Loucy (cell line): ENCODE measurements around the gene ZNF268.

ENCODE experiments used
- H2AFZ ChIP-seq: fragments of 200-600 bp; sonication (generic); 2 replicates; pipeline ENCODE4 v1.6.0; 2016; ENCODE audit warnings: antibody characterized with exemption, mild to moderate bottlenecking, low read length, moderate library complexity
- H3F3A ChIP-seq: fragments of 200-600 bp; 2 replicates; pipeline ENCODE4 v1.6.0; 2016; ENCODE audit warnings: antibody characterized with exemption, low read depth, mild to moderate bottlenecking
- H3K27me3 ChIP-seq: fragments of 200-600 bp; sonication (generic); 2 replicates; pipeline ENCODE4 v1.6.1; 2014; ENCODE audit warnings: low read length, mild to moderate bottlenecking; ENCODE audit not compliant: insufficient read depth, poor library complexity, severe bottlenecking
- H3K36me3 ChIP-seq: fragments of 200-600 bp; sonication (generic); 2 replicates; pipeline ENCODE4 v1.6.1; 2016; ENCODE audit warnings: low read length; ENCODE audit not compliant: insufficient read depth
- H3K4me1 ChIP-seq: fragments of 200-600 bp; sonication (generic); 2 replicates; pipeline ENCODE4 v1.5.1; 2014; ENCODE audit warnings: low read length, mild to moderate bottlenecking; ENCODE audit not compliant: insufficient read depth, poor library complexity, severe bottlenecking
- H3K4me2 ChIP-seq: fragments of 200-600 bp; sonication (generic); 2 replicates; pipeline ENCODE4 v1.6.0; 2014; ENCODE audit warnings: antibody characterized with exemption, low read length, low read depth, mild to moderate bottlenecking; ENCODE audit not compliant: poor library complexity, severe bottlenecking
- H3K4me3 ChIP-seq: fragments of 200-600 bp; sonication (generic); 2 replicates; pipeline ENCODE4 v1.5.1; 2014; ENCODE audit warnings: low read length, mild to moderate bottlenecking, mixed read lengths; ENCODE audit not compliant: poor library complexity, severe bottlenecking
- H3K79me2 ChIP-seq: fragments of 200-600 bp; sonication (generic); 2 replicates; pipeline ENCODE4 v1.6.1; 2014; ENCODE audit warnings: low read length; ENCODE audit not compliant: insufficient read depth
- H3K9ac ChIP-seq: fragments of 200-600 bp; sonication (generic); 2 replicates; pipeline ENCODE4 v1.6.0; 2014; ENCODE audit warnings: mild to moderate bottlenecking, low read depth, low read length, moderate library complexity; ENCODE audit not compliant: poor library complexity, severe bottlenecking
- H3K9me2 ChIP-seq: fragments of 200-600 bp; sonication (generic); replicated peaks from 2 replicates; pipeline ENCODE4 v1.6.1; 2016; ENCODE audit warnings: low read depth, low read length, mixed read lengths
- H3K9me3 ChIP-seq: fragments of 200-600 bp; sonication (generic); 2 replicates; pipeline ENCODE4 v1.6.1; 2014; ENCODE audit warnings: mild to moderate bottlenecking, antibody characterized with exemption, low read length, low read depth; ENCODE audit not compliant: insufficient read depth
- H4K20me1 ChIP-seq: fragments of 200-600 bp; sonication (generic); 2 replicates; pipeline ENCODE4 v1.6.0; 2014; ENCODE audit warnings: antibody characterized with exemption, low read length, mild to moderate bottlenecking; ENCODE audit not compliant: insufficient read depth, poor library complexity, severe bottlenecking
- CTCF ChIP-seq: fragments of 200-600 bp; sonication (generic); conservative IDR thresholded peaks from 2 replicates; pipeline ENCODE4 v1.5.1; 2014; ENCODE audit warnings: mild to moderate bottlenecking, antibody characterized with exemption, low read length
- EZH2phosphoT487 ChIP-seq: fragments of 200-600 bp; IDR thresholded peaks from 2 replicates; pipeline ENCODE4 v1.6.1; 2018; ENCODE audit warnings: antibody characterized with exemption, mild to moderate bottlenecking, moderate library complexity, borderline replicate concordance

The ZNF268 gene

DNA sequence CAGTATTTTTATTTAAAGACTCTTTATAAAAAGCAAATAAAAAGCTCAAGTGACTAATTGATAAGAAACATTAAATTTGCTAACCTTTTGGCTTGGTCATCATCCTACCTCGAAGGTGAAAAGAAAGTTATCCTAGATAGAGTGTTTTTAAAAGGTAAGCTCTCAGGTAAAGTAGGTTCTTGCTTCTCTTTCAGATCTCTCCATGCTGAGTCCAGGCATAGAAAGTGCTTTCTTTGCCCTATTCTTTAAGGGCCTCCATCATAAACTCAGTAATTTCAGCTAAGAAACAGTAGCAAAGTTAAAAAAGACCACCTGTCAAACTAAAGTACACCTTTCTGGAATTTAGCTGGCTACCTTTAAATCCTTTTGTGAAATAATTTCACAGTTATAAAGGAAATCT, 75.0 kb downstream of the ZNF268 start:
- H3K4me1 ChIP-seq, result no peaks in the 10 kb centered on the region
- no peaks in the 10 kb centered on the region for H4K20me1 ChIP-seq
- no peaks in the 10 kb centered on the region for H3K9me2 ChIP-seq
- no peaks in the 10 kb centered on the region for H3K27me3 ChIP-seq
- H3K9ac ChIP-seq, result no peak overlapping the region
- no peaks in the 10 kb centered on the region for H3F3A ChIP-seq
- no peak overlapping the region for H2AFZ ChIP-seq
- H3K9me3 ChIP-seq, result peaks cover 14% of the 10 kb centered on the region; the same call in 1 of the 2 replicates
- TF ChIP-seq CTCF (no peak), EZH2phosphoT487 (no peak)
- H3K79me2 ChIP-seq, result no peaks in the 10 kb centered on the region
- H3K4me2 ChIP-seq, result no peak overlapping the region
- H3K36me3 ChIP-seq, result no peaks in the 10 kb centered on the region
- H3K4me3 ChIP-seq, result no peak overlapping the region

GRCh38 chr12:133264173-133264572, 82.9 kb downstream of the ZNF268 start:
- Histone ChIP-seq H3K4me3 (no peak overlapping the region), H3F3A (no peaks in the 10 kb centered on the region), H3K9me2 (no peaks in the 10 kb centered on the region), H4K20me1 (no peaks in the 10 kb centered on the region), H3K9ac (no peak overlapping the region), H3K36me3 (no peaks in the 10 kb centered on the region), H3K9me3 (no peaks in the 10 kb centered on the region), H3K4me1 (no peaks in the 10 kb centered on the region), H2AFZ (no peak overlapping the region), H3K27me3 (no peaks in the 10 kb centered on the region), H3K4me2 (no peak overlapping the region), H3K79me2 (no peaks in the 10 kb centered on the region)
- TF ChIP-seq EZH2phosphoT487 (no peak), CTCF (no peak)
